GM11168 (cell line): Measurements from ENCODE around the gene NF1.

ENCODE experiments used
- in situ Hi-C: fragments of 300-500 bp; cut with MboI; formaldehyde crosslinking; loops from one replicate; pipeline ENCODE4 v1.12.0; 2022; ENCODE audit warnings: low sequenced_read_pairs; ENCODE audit not compliant: unreplicated experiment

Gene NF1

GRCh38 chr17:31392002-31392855 lies 297.5 kb downstream of the NF1 start:
- in situ Hi-C loops, result no loop called here

DNA sequence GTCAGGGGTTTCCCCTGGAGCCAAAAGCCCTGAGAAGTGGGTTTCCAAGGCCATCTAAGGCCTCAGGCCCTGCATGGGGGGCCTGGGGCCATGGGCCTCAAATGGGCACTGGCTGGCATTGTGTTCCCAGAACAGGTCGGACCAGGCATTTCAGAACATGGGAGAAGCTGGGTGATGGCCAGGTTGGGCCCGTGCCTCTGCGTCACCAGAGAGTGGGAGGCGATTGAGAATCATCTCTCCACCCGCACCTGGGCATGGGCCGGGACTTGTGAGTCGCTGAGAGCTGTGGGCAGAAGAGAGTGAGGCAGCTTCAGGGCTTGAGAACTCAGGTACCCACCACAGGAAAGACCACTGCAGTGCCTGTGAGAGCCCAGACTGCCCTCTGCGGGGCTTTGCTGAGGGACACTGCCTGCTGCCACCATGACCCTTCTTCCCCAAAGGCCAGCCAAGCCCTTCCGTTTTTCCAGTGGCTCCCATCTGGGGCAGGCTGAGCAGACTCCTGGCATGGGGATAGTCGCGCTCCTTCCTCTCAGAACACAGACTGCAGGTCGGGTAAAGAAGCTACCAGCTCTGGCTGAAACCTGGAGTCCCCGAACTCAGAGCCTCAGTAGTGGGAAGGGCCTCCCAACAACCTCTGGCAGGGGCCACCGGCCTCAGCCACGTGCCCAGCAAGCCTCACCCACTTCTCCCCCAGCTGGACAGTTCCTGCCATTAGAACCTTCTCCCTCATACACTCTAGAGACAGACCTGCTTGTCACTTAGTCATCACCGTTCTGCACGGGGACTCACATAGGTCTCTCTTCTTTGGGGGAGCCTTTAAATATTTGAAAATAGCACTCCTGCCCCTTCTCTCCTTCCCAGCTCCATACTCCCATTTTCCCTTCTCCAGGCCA lies 298.3 kb downstream of the NF1 start:
- in situ Hi-C loops, result no loop called here

- in situ Hi-C loops, result no loop called here
Measured at GRCh38 chr17:31393749-31394146, 299.0 kb downstream of the NF1 start.

GRCh38 chr17:31394544-31394943 lies 299.8 kb downstream of the NF1 start:
- in situ Hi-C loops, result no loop called here

DNA sequence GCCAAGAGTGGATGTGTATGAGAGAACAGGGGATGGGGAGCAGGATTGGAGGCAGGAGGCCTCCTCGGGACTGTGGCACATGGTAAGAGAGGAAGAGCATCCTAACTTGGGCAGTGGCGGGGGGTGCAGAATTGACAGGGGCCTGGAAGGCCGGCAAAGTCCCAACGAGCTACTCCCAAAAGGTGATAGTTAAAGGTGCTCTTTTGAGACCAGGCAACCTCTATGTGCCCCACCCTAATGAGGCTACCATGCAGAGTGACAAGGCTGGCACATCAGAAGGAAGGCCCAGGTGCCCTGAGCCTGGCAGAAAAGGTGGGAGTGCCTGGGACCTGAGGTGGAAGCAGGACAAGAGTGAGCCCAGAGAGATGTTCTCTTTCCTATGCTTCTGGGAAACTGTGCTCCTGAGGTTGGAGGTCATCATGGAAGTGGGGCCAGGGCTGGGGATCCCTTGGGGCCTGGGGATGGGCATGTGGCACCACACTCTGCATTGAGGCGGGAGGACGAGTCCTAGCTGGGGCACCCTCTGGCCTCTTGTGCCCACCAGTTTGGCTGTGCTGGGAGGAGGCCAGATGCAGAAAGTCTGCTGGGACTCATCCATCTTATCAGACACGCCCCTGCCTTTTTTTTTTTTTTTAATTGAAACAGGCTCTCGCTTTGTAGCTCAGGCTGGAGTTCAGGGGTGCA lies 302.6 kb downstream of the NF1 start:
- in situ Hi-C loops, result no loop called here

DNA sequence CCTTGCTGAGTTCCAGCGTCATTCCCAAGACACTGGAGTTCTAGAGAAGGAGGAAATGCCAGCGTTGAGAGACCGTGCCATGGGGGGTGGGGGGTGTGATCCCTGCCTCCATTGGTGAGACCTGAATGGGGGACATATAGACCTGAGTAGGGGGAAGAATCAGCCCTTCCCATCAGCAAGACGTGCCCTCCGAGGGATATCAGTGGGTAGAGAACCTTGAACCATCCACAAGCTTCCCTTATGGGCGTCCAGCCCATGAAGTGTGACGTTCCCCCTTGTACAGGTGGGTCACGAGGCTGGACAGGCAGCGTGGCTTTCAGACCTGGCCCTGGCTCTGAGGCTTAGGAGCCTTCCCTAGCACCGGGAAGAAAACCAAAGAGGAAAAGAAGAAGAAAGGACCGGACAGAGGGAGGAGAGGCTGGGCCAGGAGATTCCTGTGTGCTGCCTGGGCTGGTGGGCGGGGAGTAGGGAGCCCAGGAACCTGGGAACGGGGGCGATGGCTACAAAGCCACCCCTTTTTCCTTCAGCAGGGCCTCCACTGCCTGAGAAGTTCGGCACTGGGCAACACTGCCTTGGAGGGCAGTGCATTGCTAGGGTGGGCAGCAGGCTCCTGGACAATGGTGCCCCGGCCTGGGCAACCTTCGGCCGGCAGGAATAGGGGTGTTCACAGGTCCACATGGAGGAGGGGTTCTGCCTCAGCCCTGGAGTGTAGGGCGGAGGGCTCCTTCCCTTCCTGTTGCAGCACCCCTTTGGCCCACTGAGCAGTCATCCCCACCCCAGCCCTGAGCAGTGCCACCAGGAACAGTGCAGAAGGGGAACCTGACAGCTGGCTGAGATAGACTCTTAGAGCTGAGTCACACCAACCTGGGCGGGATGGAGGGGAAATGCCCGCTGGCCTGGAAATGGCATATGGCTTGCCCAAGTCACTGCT lies 303.9 kb downstream of the NF1 start:
- in situ Hi-C loops, result no loop called here

GRCh38 chr17:31400481-31400950 lies 305.7 kb downstream of the NF1 start:
- in situ Hi-C loops, result no loop called here

DNA sequence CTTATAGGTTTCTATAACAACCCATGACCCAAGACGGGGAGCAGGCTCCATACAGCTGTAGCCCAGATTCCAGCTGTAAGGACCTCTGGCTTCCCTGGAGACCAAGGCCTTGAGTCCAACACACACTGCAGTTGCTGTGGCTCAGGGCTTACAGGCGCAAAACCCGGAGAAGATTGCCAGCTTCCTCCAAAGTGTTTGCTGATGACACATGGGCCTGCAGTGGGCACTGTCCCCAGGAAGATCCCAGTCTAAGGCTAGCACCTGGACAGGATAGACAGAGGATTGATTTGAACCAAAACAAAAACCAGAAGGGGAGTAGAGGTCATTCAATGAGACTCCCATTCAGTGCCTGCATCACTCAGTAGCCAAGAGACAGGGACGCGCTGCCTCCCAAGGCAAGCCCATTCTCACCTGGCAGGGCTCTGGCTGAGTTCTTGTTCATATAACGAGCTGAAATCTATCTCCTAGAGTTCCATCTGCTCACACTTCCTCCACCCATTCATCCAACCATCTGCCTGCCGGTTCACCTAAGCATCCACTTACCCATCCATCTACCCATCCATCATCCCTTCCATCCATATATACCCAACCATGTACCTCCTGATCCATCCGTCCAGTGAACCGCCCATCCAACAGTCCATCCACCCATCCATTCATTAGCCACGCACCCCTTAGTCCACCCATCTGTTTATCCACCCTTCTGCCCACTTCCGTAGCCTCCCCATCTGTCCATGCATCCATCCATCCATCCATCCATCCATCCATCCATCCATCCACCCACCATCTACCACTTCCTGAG lies 306.9 kb downstream of the NF1 start:
- in situ Hi-C loops, result no loop called here

- in situ Hi-C loops, result no loop called here
Measured at GRCh38 chr17:31404028-31404949, 309.5 kb downstream of the NF1 start.

- in situ Hi-C loops, result no loop called here
Measured at GRCh38 chr17:31405890-31406371, 311.2 kb downstream of the NF1 start.

DNA sequence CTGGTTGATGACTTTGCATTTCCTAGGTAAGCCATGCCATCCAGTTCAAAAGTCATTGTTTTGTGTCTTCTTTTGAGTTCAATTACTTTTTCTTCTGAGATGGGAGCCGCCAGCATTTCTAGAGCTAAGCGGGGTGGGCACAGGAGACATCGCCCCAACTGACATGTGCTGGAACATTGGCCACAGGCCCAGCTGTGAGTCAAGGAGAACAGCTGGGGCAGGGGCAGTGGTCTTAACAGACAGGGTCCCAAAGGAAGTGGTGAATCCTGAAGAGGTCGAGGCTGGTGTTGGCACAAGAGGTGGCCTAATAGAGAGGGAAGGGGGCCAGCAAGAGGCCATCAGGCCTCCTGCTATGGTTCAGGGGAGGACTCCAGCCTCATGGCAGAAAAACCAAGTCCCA lies 313.8 kb downstream of the NF1 start:
- in situ Hi-C loops, result no loop called here

DNA sequence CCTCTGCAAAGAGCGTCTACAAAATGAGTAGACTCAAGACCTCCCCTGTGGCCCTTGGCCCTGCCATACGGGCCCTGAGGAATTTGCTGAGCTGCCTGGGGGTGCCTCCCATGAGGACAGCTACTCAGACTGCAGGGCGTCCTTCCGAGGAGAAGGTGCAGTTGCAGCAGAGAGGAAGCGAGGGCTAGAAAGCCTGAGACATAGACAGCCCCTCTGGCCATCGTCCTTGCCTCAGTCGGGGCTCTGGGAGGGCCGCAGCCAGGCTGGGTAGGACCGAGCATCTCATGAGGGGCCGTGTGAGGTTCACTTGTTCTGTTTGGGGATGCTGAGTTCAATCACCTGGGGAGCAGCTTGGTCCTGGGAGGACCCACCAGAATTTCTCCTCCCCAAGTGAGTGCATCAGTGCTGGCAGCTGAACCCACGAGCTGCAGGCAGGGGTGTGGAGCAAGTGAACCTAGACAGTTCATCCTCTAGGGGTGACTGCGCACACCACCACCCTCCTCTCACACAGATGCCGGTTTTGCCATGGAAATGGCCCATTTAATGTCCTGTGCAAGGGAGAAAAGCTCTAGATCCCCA lies 317.0 kb downstream of the NF1 start:
- in situ Hi-C loops, result no loop called here

- in situ Hi-C loops, result no loop called here
Measured at GRCh38 chr17:31412511-31412910, 317.7 kb downstream of the NF1 start.

DNA sequence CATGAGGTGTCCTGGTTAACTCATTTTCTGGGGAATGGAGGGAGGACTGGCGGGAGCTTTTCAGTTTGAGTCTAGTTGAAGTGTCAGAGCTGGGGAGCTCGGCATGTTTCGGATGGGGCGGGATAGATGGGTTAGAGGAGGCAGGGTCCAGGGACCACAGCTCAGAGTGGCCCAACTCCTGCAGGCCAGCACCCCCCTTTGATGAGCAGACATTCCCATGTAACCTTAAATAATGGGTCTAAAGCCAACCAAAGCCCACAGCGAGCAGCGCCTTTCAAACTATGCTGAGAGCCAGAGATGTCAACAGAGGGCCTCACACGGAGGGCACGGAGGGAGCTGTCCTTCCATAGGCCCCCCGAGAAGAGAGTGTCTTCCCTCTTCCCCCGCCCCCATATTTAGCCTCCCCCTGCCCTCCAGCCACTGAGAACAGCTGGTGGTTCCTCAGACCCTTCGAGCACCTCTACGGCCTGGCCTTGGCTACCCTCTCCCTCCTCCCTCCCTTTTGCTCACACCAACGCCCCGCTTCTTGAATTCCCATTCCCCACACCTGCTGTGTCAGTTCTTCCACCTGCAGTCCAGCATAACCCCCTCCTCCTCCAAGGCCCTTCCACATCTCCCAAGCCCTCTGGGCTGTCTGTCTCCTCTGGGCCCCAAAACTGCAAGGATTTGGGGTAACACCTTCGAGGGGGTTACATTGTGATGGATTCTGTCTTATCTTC lies 318.5 kb downstream of the NF1 start:
- in situ Hi-C loops, result no loop called here

DNA sequence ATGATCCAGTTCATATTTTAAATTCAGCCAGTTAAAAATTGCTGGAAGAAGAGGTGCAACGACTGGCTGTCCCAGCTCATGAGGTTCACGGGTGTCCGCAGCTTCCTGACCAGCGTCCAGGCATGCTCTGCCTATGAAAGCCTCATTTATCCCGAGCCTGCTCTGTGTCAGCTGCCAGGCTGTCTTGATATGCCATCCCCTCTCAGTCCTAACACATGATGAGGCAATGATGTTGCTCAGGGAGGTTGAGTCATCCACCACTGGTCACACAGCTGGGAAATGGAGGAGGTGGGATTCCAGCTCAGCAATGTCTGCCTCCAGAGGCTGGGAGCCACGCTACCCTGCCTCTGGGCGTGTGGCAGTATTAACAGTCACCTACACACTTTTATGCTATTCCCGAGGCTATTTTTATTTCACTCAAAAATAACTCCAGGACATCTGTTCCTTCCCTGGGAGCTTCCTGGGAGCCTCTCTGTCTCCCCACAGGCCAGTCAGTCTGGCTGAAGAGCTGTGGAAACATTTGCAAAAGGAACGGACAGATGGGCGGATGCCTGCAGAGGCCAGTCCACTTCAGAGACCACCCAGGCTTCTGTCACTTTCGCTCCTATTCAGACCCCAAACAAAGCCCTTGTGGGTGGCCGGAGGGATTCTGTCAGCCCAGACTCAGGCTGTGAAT lies 319.2 kb downstream of the NF1 start:
- in situ Hi-C loops, result no loop called here

DNA sequence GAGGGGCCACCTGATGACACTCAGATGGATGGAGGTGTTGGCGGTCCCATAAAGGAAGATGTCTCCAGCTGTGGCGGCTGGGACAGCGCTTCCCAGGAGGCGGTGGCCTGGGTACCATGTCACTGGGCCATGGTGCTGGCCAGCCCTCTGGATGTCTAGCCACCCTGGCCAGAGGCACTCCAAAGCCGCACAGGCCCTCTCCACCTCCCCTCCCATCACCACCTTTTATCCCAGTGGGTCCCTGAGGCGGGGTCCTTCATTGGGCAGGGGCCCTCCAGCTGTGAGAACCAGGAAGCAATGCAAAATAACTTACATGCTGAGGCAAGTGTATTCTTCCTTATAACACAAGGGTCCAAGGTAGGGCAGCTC lies 319.8 kb downstream of the NF1 start:
- in situ Hi-C loops, result no loop called here
